ENCODE measurements around the gene BMAL2.

DNA sequence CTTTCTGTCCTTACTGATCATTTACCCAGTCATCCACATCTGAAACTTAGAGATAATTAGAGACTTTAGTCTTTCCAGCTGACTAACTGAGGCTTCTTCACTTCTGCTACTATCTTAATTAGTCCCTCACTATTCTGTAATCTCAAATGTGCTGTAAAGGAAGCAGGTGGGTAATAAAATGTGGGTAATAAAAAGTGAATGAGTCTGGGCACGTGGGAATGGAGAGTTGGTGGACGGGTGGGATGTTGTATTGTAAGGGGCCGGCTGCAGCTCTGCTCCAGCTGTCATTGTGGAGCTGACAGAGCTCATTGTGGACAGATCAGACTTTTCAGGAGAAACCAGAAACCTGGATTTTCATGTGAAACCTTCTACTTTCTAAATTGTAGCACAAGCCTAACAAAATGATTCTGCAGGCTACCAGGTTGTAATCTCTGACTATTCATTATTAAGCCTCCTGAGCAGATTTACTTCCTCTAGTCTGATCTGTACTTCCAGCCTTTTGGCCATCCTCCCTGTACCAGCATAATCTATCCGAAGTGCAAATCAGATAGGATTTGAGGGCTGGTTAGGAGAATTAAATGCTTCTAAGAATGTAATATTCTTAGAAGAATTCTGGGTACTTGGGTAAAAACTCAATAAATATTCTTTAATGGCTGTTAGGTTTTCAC lies 42.0 kb upstream of the BMAL2 start:
- TF ChIP-seq NR2F1 (CRISPR knock-in tag; IDR thresholded peaks at IDR 0.05) (no peak), KAT7 (CRISPR knock-in tag; IDR thresholded peaks at IDR 0.05; ENCODE audit: borderline replicate concordance) (no peak), SP1 (IDR thresholded peaks at IDR 0.05) (no peak), SP1 (CRISPR knock-in tag; IDR thresholded peaks at IDR 0.05) (no peak)
